ENCODE data around the gene PMM2. TPM values are rescaled to one million over a fixed set of nuclear protein-coding genes. Genes with fewer than 3 reads are reported as not detected.
"Not testable (repeated sequence)": the region's sequence is repeated elsewhere in the genome, so short reads cannot be mapped to it uniquely, and the experiment has no call there.

Gene PMM2
- total RNA-seq (2014; rRNA removed; shearing (Covaris generic)): 36.5 and 49.1 TPM in 2 replicates

DNA sequence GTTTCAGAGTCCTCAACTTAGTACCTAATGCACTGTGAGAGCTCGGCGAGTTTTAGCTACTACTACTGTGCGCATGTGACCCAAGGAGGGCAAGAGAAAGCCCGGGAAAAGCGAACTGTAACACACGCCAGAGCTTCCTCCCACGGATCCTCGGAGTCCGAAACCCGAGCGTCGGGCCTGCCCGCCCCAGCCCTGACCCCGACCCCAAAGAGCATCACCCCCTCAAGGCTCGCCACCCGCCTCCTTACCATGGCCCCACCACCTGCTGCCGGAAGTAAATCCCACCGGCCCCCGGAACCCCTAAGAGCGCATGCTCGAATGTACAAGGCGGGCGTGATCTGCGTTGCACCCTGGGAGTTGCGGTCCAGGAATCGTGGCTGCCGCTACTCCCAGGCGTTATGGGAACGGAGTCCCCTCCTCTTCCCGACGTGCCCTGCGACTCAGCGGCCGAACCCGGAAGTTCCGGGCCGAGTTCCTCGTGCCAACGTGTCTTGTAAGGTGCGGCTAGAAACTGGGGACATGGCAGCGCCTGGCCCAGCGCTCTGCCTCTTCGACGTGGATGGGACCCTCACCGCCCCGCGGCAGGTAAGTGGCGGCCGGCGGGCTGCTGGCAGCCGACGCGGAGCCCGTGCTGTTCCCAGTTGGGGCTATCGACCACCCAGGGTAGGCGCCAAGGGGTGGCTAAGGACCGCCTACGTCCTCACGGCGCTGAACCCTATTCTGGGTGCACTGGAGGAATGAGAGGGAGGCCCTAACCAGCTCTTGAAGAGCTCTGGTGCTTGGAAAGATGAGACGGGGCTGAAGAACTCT, at the start of gene PMM2, which contains the start of gene TMEM186:
Gene PMM2, plus strand, starts transcription at position 476 of the 810 bp plus-strand sequence. Its CDS starts 44 bp downstream, at position 520.
Gene TMEM186, minus strand, starts transcription at position 276 of the 810 bp plus-strand sequence. Its CDS starts 25 bp downstream, at position 251.
- Histone ChIP-seq H3K4me3 (ENCODE audit: insufficient read depth, low read depth, low read length) (peak within 1 kb of the TSS; percentile 92), H3K36me3 (replicated peaks; ENCODE audit: control insufficient read depth, insufficient read depth, low read length) (peaks cover 11% of the 10 kb centered on the region), H3K27me3 (ENCODE audit: control insufficient read depth, insufficient read depth, low read length) (no peaks in the 10 kb centered on the region)
- peak; percentile 96 for DNase-seq

DNA sequence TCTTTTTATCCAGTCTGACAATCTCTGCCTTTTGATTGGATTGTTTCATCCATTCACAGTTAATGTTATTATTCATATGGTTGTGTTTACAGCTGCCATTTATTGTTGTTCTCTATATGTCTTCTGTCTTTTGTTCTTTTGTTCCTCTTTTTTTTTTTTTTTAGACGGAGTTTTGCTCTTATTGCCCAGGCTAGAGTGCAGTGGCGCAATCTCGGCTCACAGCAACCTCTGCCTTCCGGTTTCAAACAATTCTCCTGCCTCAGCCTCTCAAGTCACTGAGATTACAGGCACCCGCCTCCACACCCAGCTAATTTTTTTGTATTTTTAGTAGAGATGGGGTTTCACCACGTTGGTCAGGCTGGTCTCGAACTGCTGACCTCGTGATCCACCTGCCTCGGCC, 48.7 kb upstream of the PMM2 start:
- H3K27me3 ChIP-seq (ENCODE audit: control insufficient read depth, insufficient read depth, low read length); H3K4me3 ChIP-seq (ENCODE audit: insufficient read depth, low read depth, low read length); H3K36me3 ChIP-seq (replicated peaks; ENCODE audit: control insufficient read depth, insufficient read depth, low read length); DNase-seq: not testable (repeated sequence)

DNA sequence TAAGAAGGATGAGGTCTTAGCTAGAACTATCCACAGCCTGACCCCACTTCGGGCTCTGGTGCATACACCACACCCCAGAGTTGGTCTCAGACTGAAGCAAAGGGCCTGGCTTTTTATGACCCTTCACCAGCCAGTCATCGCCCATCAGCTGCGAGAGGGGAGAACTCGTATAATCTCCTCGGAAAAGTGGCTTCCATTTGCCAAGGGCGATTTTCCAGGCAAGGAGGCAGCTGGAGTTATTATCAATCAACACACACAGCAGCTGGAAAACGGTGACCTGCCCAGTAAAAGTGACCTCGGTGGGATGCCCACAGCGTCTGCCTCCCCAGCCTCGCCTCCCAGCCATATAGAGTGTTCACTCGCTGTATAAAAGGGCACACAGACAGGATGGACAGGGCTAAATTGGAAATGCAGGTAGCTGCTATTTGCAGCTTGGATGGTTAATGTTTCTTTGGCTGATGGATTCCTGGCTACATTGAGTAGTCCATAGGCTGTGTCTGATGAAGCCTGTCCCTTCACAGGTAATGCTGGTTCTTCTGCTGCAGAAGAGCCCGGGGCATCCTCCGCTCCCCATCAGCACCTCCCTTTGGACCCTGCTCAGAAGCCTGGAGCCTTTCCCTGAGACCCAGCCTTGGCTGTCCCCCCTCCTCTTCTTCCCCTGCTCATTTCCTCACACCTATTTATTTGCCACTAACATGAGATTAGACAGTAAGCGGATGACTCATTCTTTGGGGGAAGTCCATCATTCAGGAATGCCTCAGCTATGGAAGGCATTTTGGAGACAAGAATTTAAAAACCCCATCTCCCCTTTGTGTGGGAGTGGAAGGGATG, 45.9 kb upstream of the PMM2 start:
- Histone ChIP-seq H3K4me3 (ENCODE audit: insufficient read depth, low read depth, low read length) (no peak overlapping the region), H3K36me3 (replicated peaks; ENCODE audit: control insufficient read depth, insufficient read depth, low read length) (no peaks in the 10 kb centered on the region), H3K27me3 (ENCODE audit: control insufficient read depth, insufficient read depth, low read length) (no peaks in the 10 kb centered on the region)
- DNase-seq: no peak

DNA sequence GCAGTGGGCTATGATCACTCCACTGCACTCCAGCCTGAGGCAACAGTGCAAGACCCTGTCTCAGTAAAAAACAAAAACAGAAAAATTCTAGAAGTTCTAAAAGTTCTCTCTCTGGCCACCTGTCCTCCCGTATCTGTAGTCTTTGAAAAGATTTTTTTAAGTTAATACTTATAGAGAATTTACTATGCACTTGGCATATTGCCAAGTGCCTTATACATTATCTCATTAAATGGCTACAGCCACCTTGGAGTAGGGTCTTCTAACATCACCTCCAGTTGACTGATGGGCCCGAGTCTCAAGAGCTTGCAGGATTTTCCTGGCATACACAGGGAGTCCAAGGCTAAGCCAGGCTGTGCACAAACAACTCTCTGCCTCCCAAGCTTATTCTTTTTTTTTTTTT, 44.9 kb upstream of the PMM2 start:
- Histone ChIP-seq H3K36me3 (replicated peaks; ENCODE audit: control insufficient read depth, insufficient read depth, low read length) (no peaks in the 10 kb centered on the region), H3K4me3 (ENCODE audit: insufficient read depth, low read depth, low read length) (no peak overlapping the region), H3K27me3 (ENCODE audit: control insufficient read depth, insufficient read depth, low read length) (no peaks in the 10 kb centered on the region)
- DNase-seq: no peak

DNA sequence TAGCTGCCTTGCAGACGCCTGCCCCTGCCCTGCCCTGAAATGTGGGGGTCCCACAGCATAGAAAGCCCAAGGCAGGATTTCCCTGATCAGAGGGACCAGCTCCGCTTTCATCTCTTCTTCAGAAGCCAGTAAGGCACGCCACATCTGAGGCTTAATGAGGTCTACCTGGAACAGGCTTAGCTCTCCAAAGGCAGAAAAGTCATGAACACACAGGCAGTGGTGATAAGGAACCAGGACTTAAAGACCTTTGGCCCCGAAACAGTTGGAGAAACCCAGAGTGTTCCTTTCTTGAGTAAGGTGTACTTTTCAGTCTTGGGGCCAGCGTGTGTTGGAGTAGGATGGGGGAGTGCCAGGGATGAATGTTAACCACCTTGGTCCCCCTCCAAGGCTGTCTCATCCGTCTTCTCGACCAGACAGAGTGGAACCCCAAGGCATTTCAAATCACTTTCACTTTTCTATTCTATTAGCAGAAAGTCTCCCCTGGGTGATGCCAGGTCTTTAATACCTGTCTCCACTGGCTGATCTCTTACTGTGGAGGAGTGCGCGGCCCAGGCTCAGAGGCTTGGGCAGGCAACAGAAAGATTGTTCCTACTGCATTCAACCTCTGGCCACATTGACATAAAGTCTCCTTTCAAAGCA, 44.1 kb upstream of the PMM2 start:
- no peak for DNase-seq
- H3K27me3 ChIP-seq (ENCODE audit: control insufficient read depth, insufficient read depth, low read length): no peaks in the 10 kb centered on the region
- no peak overlapping the region for H3K4me3 ChIP-seq (ENCODE audit: insufficient read depth, low read depth, low read length)
- H3K36me3 ChIP-seq (replicated peaks; ENCODE audit: control insufficient read depth, insufficient read depth, low read length): no peaks in the 10 kb centered on the region

DNA sequence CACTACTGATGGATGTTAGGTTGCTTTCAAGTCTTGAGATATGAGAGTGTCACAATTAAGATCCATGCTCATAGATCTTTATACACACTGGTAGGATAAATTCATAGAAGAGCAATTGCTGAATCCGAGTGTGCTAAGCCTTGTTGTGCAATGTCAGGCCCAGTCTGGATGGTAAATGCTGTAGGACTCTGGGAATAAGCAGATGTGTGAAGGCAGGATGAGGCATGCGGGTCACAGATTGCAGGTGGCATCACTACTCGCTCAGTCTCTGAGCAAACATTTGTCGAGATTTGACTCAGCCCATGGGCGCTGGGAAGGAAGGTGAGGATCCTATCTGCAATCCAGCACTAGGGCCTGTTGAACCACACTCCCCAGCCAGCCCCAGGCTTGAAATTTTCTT, 40.9 kb upstream of the PMM2 start:
- Histone ChIP-seq H3K27me3 (ENCODE audit: control insufficient read depth, insufficient read depth, low read length) (no peaks in the 10 kb centered on the region), H3K36me3 (replicated peaks; ENCODE audit: control insufficient read depth, insufficient read depth, low read length) (no peaks in the 10 kb centered on the region), H3K4me3 (ENCODE audit: insufficient read depth, low read depth, low read length) (no peak overlapping the region)
- no peak for DNase-seq

DNA sequence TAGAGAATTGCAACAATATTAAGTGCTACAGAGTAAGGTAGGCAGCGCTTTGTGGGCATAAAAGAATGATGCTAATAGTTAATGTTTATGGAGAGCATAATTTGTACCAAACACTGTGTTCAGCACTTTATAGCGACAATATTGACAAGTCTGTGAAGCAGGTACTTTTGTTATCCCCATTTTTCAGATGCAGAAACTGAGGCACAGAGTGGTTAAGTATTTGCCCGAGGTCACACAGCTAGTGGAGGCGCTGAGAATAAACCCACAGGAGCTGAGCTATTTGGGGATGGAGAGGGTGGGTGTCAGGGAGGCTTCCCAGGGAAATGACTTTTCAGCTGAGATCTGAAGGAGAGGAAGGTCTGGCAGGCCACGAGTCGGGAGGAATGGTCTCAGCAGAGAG, 39.6 kb upstream of the PMM2 start:
- H3K27me3 ChIP-seq (ENCODE audit: control insufficient read depth, insufficient read depth, low read length): no peaks in the 10 kb centered on the region
- DNase-seq: no peak
- no peak overlapping the region for H3K4me3 ChIP-seq (ENCODE audit: insufficient read depth, low read depth, low read length)
- H3K36me3 ChIP-seq (replicated peaks; ENCODE audit: control insufficient read depth, insufficient read depth, low read length): no peaks in the 10 kb centered on the region

DNA sequence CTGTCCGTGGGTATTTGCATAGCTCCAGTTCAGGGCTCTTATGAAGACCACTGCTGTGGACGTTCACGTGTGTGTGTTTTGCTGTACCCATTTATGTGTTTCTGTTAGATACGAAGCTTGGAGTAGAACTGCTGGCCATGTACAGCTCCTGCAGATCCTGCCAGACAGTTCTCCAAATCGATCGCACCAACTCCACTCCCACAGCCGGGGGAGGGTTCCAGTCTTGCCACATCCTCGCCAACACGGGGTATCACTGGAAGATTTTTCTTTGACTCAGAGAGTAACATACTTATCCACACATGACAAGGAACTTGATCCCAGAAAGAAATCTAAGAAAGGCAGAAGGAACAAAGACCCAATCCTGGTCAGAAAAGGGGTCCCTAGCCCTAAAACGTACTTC, 37.6 kb upstream of the PMM2 start:
- Histone ChIP-seq H3K4me3 (ENCODE audit: insufficient read depth, low read depth, low read length) (no peak overlapping the region), H3K36me3 (replicated peaks; ENCODE audit: control insufficient read depth, insufficient read depth, low read length) (no peaks in the 10 kb centered on the region), H3K27me3 (ENCODE audit: control insufficient read depth, insufficient read depth, low read length) (no peaks in the 10 kb centered on the region)
- DNase-seq: no peak

DNA sequence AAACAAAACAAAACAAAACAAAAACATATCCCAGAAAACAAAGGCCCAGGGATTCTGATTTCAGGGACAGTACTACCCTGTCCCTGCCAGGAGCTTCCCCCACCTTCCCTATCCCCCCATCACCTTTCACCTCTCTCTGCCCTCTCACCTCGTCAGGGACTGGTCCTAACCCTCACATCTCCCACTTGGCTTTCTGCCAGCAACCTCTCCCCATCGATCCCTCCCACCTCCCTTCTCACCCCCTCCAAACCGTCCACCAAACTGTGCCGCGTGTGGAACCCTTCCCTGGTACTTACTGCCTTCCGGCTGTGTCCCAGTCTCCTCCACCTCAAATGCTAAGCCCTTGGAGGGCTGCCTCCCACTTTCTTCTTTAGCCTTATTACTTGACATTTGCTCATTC, 36.6 kb upstream of the PMM2 start:
- no peak for DNase-seq

DNA sequence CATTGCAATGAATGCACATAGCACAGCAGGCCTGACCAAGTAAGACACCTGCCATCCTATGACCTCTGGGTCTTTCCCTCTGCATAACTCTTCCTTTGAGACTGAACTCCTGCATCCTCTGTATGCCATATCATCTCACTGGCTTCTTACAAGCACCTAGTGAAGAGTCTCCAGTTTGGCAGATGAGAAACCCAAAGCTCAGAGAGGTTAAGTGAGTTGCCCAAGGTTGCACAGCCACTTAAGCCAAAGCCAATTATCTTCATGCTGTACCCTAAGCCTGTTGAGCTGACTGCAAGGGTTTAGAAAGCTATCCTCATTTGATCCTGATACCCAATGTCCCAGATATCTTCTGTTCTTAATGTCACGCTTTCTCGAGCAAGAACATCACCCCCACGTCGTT, 35.4 kb upstream of the PMM2 start:
- Histone ChIP-seq H3K4me3 (ENCODE audit: insufficient read depth, low read depth, low read length) (no peak overlapping the region), H3K36me3 (replicated peaks; ENCODE audit: control insufficient read depth, insufficient read depth, low read length) (no peaks in the 10 kb centered on the region), H3K27me3 (ENCODE audit: control insufficient read depth, insufficient read depth, low read length) (no peaks in the 10 kb centered on the region)
- DNase-seq: no peak

More for the DNA sequence above, 36.6 kb upstream of the PMM2 start:
- Histone ChIP-seq H3K36me3 (replicated peaks; ENCODE audit: control insufficient read depth, insufficient read depth, low read length) (no peaks in the 10 kb centered on the region), H3K27me3 (ENCODE audit: control insufficient read depth, insufficient read depth, low read length) (no peaks in the 10 kb centered on the region), H3K4me3 (ENCODE audit: insufficient read depth, low read depth, low read length) (no peak overlapping the region)

DNA sequence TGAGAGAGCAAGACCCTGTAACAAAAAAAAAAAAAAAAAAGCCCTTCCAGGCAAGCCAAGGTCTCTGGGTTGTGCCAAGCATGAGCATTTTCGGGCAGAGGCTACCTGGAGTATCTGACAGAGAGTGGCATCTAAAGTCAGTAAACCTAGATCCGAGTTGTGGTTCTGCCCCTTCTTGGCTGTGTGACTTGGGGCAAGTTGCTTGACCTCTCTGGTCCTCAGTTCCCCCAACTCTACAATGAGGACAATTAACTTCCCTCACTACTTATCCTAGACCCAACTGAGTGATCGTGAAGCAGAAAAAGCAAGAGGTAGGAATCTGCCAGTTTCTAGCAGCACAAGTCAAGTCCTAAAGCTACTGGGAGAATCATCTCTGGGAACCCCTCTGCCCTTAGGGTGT, 34.6 kb upstream of the PMM2 start:
- Histone ChIP-seq H3K27me3 (ENCODE audit: control insufficient read depth, insufficient read depth, low read length) (no peaks in the 10 kb centered on the region), H3K4me3 (ENCODE audit: insufficient read depth, low read depth, low read length) (no peak overlapping the region), H3K36me3 (replicated peaks; ENCODE audit: control insufficient read depth, insufficient read depth, low read length) (no peaks in the 10 kb centered on the region)
- no peak for DNase-seq

DNA sequence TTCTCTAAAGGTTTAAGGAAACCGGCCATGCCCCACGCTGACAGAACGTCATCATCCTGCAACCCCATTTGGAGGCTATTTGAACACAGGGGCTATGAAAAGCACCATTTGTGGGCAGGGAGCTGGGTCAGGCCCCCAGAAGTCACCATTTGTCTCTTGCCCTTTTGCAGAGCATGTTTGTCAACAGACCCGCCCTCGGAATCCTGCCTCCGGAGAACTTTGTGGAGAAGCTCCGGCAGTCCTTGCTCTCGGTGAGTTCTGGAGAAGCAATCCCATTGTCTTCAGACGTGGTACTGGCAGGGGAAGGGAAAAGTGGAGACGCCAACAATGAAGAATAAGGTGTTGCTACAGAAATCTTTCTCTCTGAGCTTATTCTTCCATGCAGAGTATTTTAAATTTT, 33.7 kb upstream of the PMM2 start:
- Histone ChIP-seq H3K4me3 (ENCODE audit: insufficient read depth, low read depth, low read length) (no peak overlapping the region), H3K27me3 (ENCODE audit: control insufficient read depth, insufficient read depth, low read length) (no peaks in the 10 kb centered on the region), H3K36me3 (replicated peaks; ENCODE audit: control insufficient read depth, insufficient read depth, low read length) (no peaks in the 10 kb centered on the region)
- peak; percentile 60 for DNase-seq

DNA sequence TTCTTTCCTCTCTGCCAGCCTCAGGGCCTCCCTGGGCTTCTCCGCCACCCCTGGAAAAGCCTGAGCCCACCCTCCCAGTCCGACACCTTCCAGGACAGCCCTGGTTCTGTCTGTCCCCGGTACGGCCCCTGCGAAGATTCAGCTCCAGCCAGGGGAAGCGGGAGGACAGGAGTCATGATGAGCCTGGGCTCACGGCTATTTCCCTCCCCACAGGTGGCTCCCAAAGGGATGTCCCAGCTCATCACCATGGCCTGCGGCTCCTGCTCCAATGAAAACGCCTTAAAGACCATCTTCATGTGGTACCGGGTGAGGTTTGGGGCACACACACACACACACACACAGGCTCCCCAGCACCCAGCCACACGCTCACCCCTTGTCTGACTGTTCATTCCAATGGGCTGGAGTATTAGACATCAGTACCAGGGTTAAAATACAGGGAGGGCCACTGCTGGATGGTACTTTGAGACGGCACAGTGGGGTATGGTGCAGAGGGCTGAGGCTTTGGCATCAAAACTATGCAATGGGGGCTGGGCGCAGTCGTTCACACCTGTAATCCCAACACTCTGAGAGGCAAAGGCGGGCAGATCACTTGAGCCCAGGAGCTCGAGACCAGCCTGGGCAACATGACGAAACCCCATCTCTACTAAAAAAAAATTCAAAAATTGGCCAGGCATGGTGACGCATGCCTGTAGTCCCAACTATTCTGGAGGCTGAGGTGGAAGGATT, 33.0 kb upstream of the PMM2 start:
- no peaks in the 10 kb centered on the region for H3K27me3 ChIP-seq (ENCODE audit: control insufficient read depth, insufficient read depth, low read length)
- H3K4me3 ChIP-seq (ENCODE audit: insufficient read depth, low read depth, low read length): no peak overlapping the region
- no peaks in the 10 kb centered on the region for H3K36me3 ChIP-seq (replicated peaks; ENCODE audit: control insufficient read depth, insufficient read depth, low read length)
- DNase-seq: peak; percentile 71

DNA sequence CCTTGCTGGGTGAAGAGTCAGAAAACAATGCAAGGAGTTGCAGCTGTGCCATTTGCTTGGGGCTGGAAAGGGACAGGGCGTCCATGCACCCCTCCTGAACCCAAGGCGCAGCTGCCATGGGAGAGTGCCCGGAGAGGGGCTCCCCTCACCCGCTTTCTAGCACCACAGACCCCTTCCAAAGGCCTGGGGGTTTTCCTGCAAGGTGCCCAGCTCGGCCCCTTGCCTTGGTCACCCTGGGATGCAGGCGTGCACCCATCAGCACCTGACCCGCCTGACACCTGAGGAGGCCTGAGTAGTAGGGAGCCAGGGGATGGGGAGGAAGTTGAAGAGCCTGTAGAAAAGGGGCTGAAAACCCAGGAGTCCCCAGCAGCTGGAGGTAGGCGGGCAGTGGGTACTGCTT, 30.5 kb upstream of the PMM2 start:
- H3K27me3 ChIP-seq (ENCODE audit: control insufficient read depth, insufficient read depth, low read length): no peaks in the 10 kb centered on the region
- H3K4me3 ChIP-seq (ENCODE audit: insufficient read depth, low read depth, low read length): no peak overlapping the region
- DNase-seq: no peak

More for the DNA sequence above, 30.5 kb upstream of the PMM2 start:
- H3K36me3 ChIP-seq (replicated peaks; ENCODE audit: control insufficient read depth, insufficient read depth, low read length): no peaks in the 10 kb centered on the region

Data from H7 (cell line).